GM13977 (cell line): ENCODE results near the gene CRYGA.
"Not testable (repeated sequence)": the region's sequence is repeated elsewhere in the genome, so short reads cannot be mapped to it uniquely, and the experiment has no call there.

Experiments used
- DNase-seq: peaks from one replicate; pipeline ENCODE4 v3.0.0; 2012; ENCODE audit warnings: low spot score
- in situ Hi-C: fragments of 300-500 bp; cut with MboI; formaldehyde crosslinking; loops from one replicate; pipeline ENCODE4 v1.12.0; 2022; ENCODE audit warnings: low sequenced_read_pairs, low pct_unique_long_range_greater_than_20kb, mixed read lengths, inconsistent platforms; ENCODE audit not compliant: unreplicated experiment
- TF ChIP-seq, protein P1 (sequence below): IDR thresholded peaks from 2 replicates; pipeline ENCODE4 v1.5.1; 2012; ENCODE audit warnings: mild to moderate bottlenecking, control low read depth; ENCODE audit not compliant: insufficient read depth; ENCODE audit errors: extremely low read depth, missing control alignments

CRYGA gene

DNA sequence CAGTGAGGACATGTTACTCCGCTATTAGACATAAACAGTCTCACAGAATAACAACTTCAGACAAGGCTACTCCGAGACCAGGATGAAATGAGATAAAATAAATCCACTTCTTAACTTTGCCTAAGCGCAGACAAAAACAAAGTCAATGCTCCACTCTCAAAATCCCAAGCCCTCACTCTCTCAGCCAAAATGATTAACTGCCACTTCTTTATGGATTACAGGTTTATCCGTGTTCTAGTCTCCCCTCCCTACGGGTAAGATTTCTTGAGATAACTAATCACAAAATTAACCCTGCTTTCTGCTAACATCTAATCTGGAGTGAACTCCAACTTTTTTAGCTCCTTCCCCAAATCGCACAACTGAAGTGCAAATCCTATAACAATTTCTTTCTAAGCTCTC, 32.7 kb downstream of the CRYGA start:
- DNase-seq, result no peak
- in situ Hi-C loops, result no loop called here
- TF ChIP-seq, protein P1, sequence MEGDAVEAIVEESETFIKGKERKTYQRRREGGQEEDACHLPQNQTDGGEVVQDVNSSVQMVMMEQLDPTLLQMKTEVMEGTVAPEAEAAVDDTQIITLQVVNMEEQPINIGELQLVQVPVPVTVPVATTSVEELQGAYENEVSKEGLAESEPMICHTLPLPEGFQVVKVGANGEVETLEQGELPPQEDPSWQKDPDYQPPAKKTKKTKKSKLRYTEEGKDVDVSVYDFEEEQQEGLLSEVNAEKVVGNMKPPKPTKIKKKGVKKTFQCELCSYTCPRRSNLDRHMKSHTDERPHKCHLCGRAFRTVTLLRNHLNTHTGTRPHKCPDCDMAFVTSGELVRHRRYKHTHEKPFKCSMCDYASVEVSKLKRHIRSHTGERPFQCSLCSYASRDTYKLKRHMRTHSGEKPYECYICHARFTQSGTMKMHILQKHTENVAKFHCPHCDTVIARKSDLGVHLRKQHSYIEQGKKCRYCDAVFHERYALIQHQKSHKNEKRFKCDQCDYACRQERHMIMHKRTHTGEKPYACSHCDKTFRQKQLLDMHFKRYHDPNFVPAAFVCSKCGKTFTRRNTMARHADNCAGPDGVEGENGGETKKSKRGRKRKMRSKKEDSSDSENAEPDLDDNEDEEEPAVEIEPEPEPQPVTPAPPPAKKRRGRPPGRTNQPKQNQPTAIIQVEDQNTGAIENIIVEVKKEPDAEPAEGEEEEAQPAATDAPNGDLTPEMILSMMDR, result no peak

DNA sequence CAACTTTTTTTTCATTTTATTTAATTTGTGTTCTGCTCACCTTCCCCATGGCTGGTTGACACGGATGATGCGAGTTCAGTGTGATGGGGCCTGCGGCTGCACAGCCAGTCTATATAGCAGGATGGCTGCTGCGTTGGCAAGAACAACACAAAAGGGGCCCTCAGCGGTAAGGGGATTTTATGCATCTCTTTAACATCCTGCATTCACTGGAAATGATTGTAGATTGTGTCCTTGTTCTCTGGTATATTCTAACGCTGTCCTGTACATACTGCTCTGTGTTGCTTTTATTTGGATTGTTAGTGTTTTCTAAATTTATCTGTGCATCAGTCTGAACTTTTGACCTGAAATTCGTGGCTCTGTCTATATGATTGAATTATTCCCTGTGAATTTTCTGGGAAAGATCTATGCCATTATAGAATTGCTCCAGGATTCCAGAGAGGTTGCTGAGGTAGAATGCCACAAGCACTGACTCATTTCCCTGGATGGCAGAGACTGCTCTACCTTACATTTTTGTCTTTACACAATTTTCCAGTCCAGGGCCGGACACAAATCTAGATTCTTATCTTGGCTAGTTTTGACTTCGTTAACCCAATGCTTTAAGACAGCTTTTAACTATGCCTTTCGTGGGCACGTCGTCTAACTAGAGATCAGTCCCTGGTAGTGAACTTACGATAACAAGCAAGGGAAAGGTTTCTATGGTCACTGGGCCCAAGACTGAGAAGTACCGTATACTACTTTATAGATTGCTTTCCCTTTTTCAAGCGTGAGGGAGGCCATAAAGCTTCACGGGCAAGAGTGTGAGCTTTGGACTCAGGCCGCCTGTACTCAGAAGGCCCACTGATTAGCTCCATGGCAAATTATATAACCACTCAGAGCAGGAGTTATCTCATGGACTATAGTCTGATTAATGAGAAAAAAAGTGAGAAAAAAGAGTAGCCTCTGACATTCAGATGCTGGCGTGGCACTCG, 33.4 kb downstream of the CRYGA start, which contains the start of gene CRYGC:
CRYGC (minus strand) TSS at position 85 of the 968 bp plus-strand sequence; CDS start at position 49, 36 bp downstream.
- in situ Hi-C loops, result no loop called here
- TF ChIP-seq, protein P1, result no peak
- no peak for DNase-seq

DNA sequence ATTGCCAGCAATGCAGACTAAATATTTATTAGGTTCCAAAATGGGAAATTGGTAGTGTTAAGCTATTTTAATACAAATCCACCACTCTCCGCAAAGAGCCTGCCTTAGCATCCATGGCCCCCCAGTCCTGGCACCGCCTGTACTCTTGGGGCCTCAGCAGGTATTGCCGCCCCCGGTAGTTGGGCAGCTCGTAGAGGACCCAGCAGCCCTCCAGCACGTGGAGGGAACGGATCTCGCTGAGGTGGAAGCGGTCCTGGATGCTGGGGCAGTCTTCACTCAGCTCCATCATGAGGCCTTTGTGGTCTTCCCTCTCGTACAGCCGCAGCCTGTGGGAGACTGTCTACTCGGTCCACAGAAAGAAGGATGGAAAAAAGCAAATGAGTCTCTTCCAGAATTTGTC, 35.3 kb downstream of the CRYGA start:
- in situ Hi-C loops, result no loop called here
- TF ChIP-seq, protein P1, result no peak
- DNase-seq, result no peak

DNA sequence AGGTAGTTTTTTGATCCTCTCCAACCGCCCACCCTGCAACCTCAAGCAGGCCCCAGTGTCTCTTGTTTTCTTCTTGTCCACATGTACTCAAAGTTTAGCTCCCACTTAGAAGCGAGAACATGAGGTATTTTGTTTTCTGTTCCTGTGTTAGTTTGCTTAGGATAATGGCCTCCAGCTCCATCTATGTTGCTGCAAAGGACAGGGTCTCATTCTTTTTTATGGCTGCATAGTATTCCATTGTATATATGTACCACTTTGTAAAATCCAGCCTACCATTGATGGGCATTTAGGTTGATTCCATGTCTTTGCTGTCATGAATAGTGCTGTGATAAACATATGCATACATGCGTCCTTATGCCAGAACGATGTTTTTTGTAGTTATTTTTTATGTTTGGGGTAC, 36.3 kb downstream of the CRYGA start:
- TF ChIP-seq, protein P1, result no peak
- no peak for DNase-seq
- in situ Hi-C loops, result no loop called here

DNA sequence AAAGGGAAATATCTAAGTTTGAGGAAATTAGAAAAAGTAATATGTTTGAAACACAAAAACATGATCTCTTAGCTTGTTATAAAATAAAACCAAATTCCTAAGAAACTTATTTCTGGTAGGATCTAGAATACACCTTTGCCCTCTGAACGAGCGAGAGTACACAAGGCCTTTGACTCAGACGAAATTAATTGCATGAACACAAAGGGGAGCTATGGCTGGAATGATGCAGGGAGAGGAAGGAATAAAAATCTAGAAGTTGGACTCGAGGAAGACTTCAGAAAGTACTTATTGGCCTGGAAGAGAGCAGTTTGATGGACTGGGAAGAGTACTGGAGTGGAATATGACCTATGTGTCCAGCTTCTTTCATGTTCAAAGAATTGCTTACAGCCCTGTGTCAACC, 38.1 kb downstream of the CRYGA start:
- DNase-seq, result no peak
- in situ Hi-C loops, result no loop called here
- TF ChIP-seq, protein P1, result no peak

DNA sequence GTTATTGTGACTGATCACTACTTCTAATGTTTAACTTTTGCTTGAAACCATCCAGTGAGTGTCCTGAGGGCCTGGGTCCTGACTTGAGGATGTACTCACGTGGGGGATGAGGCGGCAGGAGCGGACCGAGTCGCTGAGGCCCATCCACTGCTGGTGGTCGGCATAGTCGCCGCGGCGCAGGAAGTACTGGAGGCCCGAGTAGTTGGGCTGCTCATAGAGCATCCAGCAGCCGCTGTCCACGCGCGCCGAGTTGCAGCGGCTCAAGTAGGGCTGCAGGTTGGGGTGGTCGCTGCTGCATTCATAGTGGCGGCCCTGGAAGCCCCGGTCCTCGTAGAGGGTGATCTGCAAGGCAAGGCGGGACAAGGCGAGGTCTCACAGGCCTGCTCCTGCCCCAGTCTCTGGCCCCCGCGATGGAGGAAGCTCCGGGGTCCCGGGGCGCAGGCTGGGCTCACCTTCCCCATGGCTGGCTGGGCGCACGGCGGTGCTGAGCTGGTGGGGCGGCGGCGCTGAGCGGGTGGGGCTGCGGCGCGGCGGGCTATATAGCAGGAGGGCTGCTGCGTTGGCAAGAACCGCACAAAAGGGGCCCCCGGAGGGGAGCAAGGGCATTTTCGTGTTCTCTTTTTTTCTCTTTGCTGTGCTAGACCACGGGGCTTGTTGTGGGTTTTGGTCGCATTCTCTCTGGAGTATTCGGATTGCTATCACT, 39.2 kb downstream of the CRYGA start, which contains the start of gene CRYGD:
CRYGD (minus strand) TSS at position 512 of the 703 bp plus-strand sequence; CDS start at position 461, 51 bp downstream.
- in situ Hi-C loops, result not testable (repeated sequence)

More for the DNA sequence above, 39.2 kb downstream of the CRYGA start, which contains the start of gene CRYGD:
- not testable (repeated sequence) for DNase-seq
